ENCODE data around the gene VAV3. TPM values are rescaled to one million over a fixed set of nuclear protein-coding genes. Genes with fewer than 3 reads are reported as not detected.

VAV3 gene
- total RNA-seq, 1 experiment from 2014 or later = not detected

- no TSS peak for BruUV-seq (replicated peaks)
Observed at GRCh38 chr1:107750364-107750959, 214.5 kb downstream of the VAV3 start.

More at GRCh38 chr1:107750364-107750959, 214.5 kb downstream of the VAV3 start:
- no peak overlapping the region for H3K4me2 ChIP-seq (ENCODE audit: low read length)
- ATAC-seq (no peak), DNase-seq (ENCODE audit: low read depth, low spot score) (peak; percentile 24)
- TF ChIP-seq REST (IDR thresholded peaks at IDR 0.05; ENCODE audit: low read depth) = no peak
- TF ChIP-seq YY1 (IDR thresholded peaks at IDR 0.05; ENCODE audit: extremely low read depth, insufficient replicate concordance, low read depth, low read length) = no peak
- TF ChIP-seq ATF3 (IDR thresholded peaks at IDR 0.05) = no peak
- TF ChIP-seq CTCF (IDR thresholded peaks at IDR 0.05 in 2 of 3, conservative IDR thresholded peaks at IDR 0.05 in 1 of 3; ENCODE audit: borderline replicate concordance in 1 of 3, insufficient read depth in 1 of 3, low read depth in 2 of 3, low read length in 2 of 3) = peak; percentile 11 to 61 (median 61); a peak in 4 of 6 replicates
- TF ChIP-seq RAD21 (IDR thresholded peaks at IDR 0.05; ENCODE audit: low read depth) = peak; percentile 34; the same call in 1 of the 2 replicates
- TF ChIP-seq SIN3A (IDR thresholded peaks at IDR 0.05; ENCODE audit: low read depth) = no peak
- no peaks in the 10 kb centered on the region for H3K9me3 ChIP-seq (ENCODE audit: control insufficient read depth in 1 of 2, insufficient read depth in 1 of 2, low read depth in 1 of 2, low read length in 2 of 2)
- H3K9me2 ChIP-seq (ENCODE audit: insufficient read depth) = no peaks in the 10 kb centered on the region
- no peak overlapping the region for H2AFZ ChIP-seq (ENCODE audit: low read depth, low read length, poor library complexity, severe bottlenecking)
- H4K20me1 ChIP-seq (ENCODE audit: insufficient read depth) = no peaks in the 10 kb centered on the region; the same call in 1 of the 2 replicates
- RAD21 ChIA-PET (ENCODE audit: low non-redundant PET in 1 of 2, low total read pairs in 2 of 2, uncharacterized antibody in 2 of 2, unreplicated experiment in 2 of 2) = no interaction called here
- H3K4me1 ChIP-seq (ENCODE audit: control insufficient read depth in 1 of 2, insufficient read depth in 2 of 2, low read length in 2 of 2) = no peaks in the 10 kb centered on the region
- no peaks in the 10 kb centered on the region for H3K79me2 ChIP-seq (ENCODE audit: insufficient read depth, low read length)
- H3K36me3 ChIP-seq (ENCODE audit: control insufficient read depth in 1 of 2, insufficient read depth in 2 of 2, low read length in 2 of 2) = no peaks in the 10 kb centered on the region
- H3K27me3 ChIP-seq (ENCODE audit: insufficient read depth, low read length) = no peaks in the 10 kb centered on the region
- no peak overlapping the region for H3K9ac ChIP-seq (ENCODE audit: low read length)
- POLR2A ChIA-PET = no interaction called here
- no peak overlapping the region for H3K4me3 ChIP-seq (replicated peaks in 1 of 2; ENCODE audit: low read depth in 1 of 2, low read length in 2 of 2)
- H3K27ac ChIP-seq (ENCODE audit: low read depth, low read length) = no peak overlapping the region
- CTCF ChIA-PET = interaction anchor here (1.4 to 2.2 kb wide), 2 partner anchors 8 to 31 kb away, joined by 3 to 5 read pairs; no protein-coding TSS in a partner anchor
- intact Hi-C loops (cut with micrococcal nuclease) = loop anchor here (2.0 kb wide), 1 partner anchor 320 kb away; no protein-coding TSS in a partner anchor
